GM08714 (cell line): Measurements from ENCODE around the gene SERINC5.

Experiments
- H3K4me3 ChIP-seq: fragments of 200-500 bp; sonication (Bioruptor generic); 2 replicates; pipeline ENCODE4 v1.5.1; 2014; ENCODE audit warnings: mild to moderate bottlenecking, low read length, inconsistent platforms
- ZNF274 ChIP-seq: IDR thresholded peaks from 2 replicates; pipeline ENCODE4 v1.6.1; 2012; ENCODE audit warnings: mild to moderate bottlenecking, low read depth, low read length

SERINC5 gene

DNA sequence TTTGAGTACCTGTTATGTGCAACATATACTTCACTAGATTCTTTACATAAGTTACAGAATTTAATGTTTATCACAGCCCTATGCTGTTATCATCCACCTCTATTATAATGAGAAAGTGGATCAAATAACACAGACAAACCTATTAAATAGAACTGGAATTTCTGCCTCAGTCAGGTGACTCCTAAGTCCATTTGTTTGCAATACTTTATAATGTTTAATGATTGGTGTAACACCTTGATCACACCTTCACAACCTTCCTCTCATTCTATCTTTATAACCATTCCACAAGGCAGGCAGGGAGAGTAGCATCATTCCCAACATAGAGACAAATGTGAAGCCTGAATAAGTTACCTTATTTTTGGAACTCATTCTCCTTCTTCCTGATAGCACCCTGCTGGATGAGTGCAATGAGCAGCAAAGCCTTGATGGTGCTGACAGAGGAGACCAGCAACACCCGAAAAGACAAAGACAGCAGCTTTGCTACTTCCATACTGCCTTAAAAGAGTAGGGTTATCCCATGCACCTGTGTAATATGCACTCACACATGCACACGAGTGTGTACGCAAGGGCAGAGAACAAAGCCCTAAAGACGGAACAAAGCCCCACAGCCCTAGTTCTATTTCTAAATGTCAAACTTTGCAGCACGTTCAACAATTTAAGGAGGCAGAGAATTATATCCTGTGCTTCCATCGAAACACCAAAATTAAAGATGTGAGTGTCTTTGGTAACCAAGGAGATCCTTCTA lies 30.5 kb downstream of the SERINC5 start:
- H3K4me3 ChIP-seq: no peak overlapping the region
- no peak for TF ChIP-seq ZNF274

DNA sequence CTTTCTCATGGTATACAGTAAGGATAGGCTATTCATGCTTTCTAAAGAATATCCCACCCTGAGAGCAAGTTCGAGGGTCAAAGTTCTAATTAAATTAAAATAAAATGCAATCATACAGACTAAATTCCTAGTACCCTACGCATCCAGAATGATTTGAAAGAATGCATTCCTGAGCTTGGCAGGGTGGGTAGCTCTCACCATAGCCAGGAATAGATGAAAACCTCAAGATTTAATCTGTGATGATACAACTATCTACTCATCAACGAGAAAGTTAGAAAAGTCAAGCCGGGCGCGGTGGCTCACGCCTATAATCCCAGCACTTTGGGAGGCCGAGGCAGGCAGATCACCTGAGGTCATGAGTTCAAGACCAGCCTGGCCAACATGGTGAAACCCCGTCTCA lies 32.3 kb downstream of the SERINC5 start:
- no peak overlapping the region for H3K4me3 ChIP-seq
- TF ChIP-seq ZNF274: no peak

DNA sequence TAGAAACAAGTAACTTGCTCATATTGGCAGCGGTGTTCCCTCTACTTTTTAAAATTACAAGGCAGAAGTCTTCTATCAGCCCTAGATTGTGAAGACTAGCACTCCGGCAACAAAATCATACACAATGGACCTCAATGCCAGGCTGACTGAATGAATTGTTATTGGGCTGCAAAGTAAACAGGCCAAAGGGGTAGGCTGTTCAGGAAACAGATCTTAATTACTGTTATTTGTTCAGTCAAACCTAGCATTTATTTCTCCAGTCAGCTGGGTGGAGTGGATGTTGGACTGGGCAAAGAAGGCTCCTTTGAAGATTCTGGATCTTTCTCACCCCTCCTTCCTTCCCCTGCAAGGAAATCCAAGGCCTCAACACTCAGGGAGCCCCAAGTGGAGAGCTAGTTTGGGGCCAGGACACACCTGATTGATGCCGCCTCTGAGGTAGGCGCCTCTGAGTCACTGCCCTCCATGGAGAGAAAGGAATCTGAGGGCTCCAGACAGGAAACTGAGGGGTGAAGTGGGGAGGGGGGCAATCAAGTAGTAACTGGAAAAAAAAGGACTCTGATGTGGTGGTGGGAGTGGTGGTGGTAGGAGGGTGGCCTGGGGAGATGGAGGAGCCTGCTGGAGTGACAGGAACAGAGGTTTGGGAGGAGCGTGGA lies 35.5 kb downstream of the SERINC5 start:
- no peak overlapping the region for H3K4me3 ChIP-seq
- TF ChIP-seq ZNF274: no peak

DNA sequence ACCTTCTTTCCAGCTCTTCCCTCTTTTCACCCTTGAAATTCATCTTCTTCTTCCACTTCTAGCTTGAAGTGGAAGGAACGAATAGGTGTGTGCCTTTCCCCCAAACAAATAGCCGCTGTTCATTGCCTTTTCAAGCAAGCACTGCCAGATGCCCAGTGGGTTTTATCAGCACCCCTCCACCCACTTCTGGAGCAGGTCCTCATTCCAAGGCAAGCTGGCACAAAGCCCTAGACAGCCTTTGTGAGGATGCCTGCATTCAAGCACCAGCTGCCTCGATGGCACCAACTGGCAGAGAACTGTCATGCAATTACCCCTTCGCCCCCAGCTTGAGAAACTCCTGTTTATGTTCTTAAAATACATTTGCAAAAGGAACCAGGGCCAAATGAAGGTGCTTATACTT lies 36.5 kb downstream of the SERINC5 start:
- no peak overlapping the region for H3K4me3 ChIP-seq
- no peak for TF ChIP-seq ZNF274

DNA sequence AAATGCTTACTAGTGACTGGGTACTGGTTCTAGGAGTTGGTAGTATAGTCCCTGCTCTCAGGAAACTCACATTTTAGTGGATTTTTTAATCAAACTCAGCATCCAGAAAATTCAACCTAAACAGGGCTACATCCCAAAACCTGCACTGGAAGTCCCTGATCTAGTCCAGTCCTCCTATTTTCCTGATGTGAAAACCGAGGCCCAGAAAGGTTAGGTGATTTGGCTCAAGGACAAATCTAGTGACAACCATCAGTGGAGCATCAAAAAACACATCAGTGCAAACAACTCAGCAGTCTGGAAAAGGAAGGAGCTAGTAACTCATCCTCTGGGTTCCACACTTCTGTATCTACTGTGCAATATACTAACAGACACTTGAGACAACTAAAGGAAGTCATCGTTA lies 38.2 kb downstream of the SERINC5 start:
- no peak for TF ChIP-seq ZNF274
- H3K4me3 ChIP-seq: no peak overlapping the region

DNA sequence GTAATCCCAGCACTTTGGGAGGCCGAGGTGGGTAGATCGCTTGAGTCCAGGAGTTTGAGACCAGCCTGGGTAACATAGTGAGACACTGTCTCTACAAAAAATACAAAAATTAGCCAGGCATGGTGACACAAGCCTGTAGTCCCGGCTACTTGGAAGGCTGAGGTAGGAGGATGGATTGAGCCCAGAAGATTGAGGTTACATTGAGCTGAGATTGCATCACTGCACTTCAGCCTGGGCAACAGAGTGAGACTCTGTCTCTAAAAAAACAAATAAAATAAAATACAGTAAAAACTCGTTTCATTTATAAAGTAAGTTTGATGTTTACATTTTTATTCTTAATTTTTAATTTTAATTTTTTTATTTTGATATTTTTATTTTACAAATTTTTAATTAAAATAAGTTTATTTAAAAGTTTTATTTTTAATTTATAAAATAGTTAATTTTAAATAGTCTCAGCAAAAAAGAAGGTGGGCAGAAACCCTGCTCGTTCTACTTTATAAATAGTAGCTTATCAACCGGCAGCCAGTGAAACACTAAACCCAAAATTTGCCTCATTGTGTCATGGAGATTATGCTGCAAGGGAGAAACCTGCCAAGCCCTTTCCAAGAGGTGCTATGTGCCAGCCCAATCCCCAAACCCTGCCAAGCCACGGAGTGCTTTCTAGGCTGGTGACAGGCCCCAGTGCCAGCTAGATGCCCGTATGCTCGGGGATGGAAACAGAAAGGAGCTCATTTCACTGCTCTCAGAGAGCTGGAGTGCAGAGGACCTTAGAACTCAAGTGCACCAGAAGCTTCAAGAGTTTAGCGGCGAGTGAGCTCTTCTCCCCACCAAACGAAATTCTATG lies 38.9 kb downstream of the SERINC5 start:
- H3K4me3 ChIP-seq: no peak overlapping the region
- no peak for TF ChIP-seq ZNF274

DNA sequence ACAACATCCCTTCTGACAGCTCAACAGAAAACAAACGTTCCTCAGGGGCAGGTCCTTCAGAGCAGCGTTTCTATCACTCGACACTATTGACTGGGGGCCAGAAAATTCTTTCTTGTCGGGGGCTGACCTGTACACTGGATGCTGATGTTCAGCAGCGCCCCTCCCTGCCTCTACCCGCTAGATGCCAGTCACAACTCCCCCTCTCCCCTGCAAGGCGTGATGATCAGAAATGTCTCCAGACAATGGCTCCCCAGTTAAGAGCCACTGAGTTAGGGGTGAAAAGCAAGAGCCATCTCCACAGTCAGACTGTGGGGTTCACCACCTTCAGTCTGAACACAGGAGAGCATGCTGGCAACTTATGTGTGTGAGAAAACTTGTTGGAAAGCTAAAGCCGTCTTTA lies 39.8 kb downstream of the SERINC5 start:
- no peak for TF ChIP-seq ZNF274

DNA sequence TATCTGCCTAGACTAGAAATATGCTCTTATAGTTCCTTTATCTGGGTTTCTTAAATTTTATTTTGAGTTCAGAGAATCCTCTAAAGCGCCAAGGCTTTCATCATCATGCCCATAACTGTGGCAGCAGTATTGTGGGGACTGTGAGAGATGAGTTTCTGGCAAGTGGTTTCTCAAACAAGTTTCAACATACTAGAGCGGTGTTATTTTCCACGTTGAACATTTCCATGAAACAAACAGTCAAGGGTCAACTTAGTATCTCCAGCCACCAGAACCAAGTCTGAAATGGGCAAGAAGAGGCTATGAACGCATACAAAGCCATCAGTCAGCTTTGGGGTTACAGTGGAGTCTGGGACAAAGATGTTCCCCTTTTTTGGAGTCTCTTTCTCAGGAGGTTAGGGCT lies 40.3 kb downstream of the SERINC5 start:
- no peak overlapping the region for H3K4me3 ChIP-seq
- TF ChIP-seq ZNF274: no peak

More for the DNA sequence above, 39.8 kb downstream of the SERINC5 start:
- no peak overlapping the region for H3K4me3 ChIP-seq

DNA sequence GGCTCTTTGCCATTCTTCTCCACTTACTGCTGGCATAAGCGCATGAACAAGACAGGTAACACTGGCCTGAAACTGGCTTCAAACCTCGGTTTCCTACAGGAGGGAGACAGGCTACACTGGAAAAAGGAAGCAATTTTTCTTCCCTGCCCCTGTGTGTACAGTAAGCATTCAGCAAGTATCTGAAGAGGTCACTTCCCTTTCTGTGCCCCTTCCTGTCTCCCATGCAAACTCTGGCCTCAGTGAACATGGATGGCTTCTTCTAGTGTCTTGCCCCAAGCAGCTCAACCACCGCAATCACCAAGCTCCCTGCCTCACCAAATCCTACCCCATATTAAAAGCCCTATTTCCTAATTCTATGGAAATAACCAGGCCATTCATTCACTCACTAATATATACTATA lies 42.4 kb downstream of the SERINC5 start:
- H3K4me3 ChIP-seq: no peak overlapping the region
- TF ChIP-seq ZNF274: no peak

DNA sequence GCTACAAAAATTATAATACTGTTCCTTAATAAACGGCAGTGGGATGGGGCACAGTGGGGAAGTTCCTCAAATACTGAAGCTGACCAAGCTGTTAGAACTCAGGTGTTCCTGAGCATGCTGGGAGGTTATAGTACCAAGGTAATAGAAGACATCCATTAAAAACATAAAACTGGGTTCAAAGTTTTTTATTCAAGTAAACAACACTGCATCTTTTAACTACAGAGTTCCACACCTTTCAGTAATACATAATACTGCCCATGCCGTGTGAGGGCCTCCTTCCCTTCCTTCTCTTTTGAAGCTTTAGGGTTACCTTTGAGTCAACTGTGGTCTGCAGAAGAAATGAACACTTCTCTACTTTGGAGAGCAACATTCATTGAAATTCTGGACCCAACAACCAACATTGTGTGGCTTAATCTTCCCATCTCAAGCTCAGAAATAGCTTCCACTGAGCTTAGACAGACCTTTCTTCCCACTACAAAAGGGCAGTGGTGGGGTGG lies 43.6 kb downstream of the SERINC5 start:
- H3K4me3 ChIP-seq: no peak overlapping the region
- no peak for TF ChIP-seq ZNF274

DNA sequence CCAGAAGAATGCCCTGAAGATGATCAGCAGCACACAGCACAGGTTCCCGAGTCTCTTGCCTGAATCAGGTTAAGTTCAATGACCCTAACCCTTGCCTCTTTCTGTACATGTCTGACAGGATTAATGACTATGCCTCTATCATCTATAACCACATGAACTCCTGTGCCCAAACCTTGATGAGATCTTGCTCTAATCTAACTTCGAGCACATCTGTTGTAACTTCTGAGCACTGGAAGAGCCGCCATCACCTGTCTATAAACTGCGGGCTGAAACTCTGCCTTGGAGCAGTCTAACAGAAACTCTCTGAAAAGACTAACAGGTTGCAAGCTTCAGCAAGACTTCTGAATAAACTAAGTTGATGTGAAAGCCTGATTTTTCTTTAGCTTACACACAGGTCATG lies 44.5 kb downstream of the SERINC5 start:
- no peak for TF ChIP-seq ZNF274
- H3K4me3 ChIP-seq: no peak overlapping the region

DNA sequence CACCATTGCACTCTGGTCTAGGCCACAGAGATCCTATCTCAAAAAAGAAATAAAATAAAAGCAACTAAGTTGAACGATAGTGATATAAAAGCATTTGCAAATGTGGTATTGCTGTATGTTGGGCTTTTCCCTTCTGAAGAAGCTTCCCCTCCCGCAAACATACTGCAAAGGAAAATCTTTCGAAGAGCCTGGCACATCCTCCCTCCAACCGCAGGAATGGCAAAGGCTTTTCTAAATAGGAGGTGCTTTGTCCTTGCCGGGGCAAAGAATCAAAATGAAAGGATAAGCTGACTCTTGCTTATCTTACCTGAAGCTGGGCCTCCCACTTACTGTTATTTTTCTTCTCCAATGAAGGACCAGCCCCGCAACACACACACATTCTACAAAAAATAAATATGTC lies 45.8 kb downstream of the SERINC5 start:
- no peak overlapping the region for H3K4me3 ChIP-seq
- no peak for TF ChIP-seq ZNF274

DNA sequence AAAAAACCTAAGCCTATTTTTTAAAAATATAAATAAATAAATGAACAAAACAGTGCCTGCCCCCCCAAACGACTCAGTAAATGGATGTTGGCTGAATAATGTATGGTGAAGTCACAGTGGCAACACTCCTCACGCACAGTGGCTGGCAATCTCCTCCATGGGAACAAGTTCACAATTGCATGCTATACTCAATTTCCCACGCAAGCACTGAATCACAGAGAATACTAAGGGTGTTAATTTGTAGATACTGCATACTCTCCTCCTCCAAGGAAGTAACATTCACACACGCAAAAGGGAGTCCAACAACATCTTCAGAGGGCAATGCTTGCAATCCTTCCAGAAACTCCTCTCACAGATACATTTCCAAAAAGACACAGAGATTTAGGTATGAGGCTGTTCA lies 47.5 kb downstream of the SERINC5 start:
- no peak for TF ChIP-seq ZNF274
- no peak overlapping the region for H3K4me3 ChIP-seq

DNA sequence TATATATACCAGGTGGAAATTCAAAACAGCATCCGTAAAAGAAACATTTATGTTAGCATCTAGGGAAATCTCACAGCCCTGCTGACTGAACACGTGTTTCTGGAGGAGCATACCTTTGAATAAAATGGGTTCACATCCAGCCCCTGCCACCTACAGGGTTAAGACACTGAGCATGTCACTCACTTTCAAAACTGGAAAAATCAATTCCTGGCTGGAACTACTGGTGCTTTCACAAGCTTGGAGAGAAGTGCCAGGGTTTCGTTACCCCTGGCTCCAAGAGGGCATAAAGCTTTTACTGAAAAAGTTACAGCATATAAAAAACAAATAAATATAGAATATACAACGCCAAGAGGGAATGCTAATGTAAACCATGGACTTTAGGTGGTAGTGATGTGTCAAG lies 48.0 kb downstream of the SERINC5 start:
- TF ChIP-seq ZNF274: no peak
- H3K4me3 ChIP-seq: no peak overlapping the region
